Anterior cingulate cortex (tissue), 58 donors: ENCODE results near the gene FAM9C.
A peak's percentile ranks its signal among the peaks of the same experiment; 100 is the strongest.

ENCODE experiments used
- DNase-seq, 58 donors: peaks; one replicate each; lab custom pipeline; 2025; lab: John Stamatoyannopoulos, UW

Gene FAM9C

DNA sequence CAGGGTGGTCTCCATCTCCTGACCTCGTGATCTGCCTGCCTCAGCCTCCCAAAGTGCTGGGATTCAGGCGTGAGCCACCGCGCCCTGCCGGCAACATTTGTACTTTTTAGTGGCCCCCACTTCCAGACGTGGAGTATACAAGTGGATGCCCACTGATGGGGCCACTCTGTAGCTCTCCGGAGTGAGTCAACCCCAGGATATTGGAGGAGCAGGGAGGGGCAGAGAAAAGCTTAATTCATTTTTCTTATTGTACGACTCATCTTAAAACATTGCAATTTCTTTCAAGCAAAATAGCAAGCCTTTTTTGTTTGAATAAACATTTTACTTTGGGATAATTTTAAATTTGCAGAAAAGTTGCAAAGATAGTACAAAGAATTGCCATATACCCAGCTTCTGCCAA, 34.6 kb downstream of the FAM9C start:
- DNase-seq = no peak

DNA sequence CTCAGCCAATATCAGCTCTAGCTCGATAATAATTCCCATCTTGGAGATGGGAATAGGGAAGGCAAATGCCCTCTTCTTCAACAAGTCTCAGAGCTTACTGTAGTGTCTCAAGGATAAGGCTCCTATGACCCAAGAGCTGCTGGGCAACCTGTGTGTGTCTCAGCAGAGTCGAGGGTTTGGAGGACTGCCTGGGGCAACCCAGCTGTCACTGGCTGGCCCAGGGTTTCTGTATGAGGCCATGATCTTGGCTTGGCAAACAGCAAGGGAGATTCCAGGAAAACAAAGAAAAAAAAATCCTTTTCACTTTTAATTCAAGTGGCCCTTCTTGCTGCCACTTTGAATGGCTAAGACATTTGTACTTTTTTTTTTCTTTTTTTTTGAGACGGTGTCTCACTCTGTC, 35.1 kb downstream of the FAM9C start:
- peak in 1 of 58 donors; percentile 3 for DNase-seq

DNA sequence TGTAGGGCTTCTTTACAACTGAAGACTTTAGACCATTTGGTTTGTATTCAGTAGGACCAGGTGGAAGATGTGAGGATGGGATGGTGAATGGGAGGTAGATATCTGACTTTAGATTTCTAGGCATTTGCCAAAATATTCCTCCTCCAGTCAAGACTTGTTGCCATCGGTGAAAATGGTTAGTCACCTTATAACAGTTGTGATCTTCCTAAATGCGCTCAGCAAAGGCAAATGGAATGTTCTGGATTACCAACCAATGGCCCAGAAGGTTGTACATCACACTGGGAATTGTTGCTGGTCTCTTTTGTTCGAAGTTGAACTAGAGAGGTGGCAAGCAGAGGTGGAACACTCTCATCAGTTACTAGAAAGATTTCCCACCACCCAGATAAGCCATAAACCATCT, 35.6 kb downstream of the FAM9C start:
- DNase-seq = no peak

DNA sequence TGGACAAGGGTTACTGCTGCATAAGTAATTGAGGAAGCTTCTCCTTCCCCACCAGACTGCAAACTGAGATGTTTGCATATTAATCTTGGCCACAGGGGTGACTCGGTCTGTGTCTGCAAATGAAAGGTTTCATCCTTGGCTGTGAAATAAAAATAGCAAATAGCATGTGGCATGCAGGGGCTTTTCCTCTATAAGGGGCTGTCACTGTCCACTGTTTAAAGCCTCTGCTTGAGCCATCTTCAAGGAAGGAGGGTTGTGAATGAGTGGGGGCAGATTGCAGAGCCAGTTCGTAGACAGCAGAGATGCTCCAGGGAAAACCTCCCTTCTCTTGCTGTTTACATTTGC, 36.3 kb downstream of the FAM9C start:
- no peak for DNase-seq

DNA sequence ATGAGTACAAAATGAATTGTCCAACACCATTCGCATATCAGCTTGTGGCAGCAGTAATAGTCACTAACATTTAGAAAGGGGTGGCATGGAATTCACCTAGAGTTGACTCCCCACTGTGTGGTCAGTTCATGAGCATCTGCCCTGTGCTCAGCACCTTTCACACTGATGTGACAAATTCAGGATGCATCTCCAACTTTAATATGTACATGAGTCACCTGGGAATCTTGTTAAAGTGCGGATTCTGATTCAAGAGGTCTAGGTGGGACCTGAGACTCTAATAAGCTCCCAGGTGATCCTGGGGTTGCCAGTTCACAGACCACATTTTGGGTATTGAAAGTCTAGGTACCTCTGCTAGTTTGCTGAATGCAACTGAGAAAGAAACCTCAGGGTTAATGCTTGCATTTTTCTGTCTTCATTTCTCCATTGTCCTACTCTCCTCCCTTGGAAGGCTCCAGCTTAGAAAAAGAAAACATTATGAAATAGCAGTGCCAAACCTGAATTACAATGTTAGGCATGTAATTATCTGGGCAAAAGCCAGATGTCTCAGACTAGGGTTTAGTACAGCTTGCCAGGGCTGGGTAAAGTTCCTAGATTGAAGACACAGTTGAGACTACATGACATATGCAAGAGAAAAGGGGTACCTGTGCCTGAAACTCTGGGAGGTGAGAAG, 36.8 kb downstream of the FAM9C start:
- DNase-seq = no peak

DNA sequence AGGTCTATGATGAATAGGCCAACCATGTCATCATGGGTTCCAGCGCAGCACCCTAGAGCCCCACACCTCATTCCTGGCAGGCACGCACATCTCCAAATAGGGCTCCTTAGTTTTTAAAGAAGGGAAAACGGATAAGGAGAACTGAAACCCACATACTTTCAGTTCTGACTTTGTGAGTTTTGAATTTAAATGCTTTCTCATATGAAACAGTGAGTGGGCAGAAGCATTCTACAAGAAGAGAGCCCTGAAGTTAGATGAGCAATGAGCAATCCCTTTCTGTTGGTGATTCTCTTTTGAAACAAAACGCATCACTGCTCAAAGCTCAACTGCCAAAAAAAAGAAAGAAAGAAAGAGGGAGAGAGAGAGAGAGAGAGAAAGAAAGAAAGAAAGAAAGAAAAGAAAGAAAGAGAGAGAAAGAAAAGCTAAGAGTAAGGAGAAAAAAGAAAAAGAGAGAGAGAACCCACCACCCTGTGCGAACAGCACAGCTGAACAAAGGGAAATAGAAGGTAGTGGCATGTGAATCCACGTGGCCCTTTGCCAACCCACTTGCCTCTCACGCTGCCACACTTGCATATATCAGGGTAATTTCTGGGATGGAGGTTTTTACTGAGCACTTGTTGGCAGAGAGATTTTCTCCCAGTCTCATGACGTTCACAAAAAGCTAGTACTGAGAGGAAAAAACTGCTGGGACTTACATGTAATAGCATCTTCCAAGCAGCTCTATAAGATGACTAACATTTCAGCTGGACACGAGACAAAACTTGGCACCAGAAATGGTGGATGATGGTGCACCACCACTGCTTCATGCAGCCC, 38.6 kb downstream of the FAM9C start:
- DNase-seq = peak in 11 of 58 donors; percentile 0 to 50 (median 8)

DNA sequence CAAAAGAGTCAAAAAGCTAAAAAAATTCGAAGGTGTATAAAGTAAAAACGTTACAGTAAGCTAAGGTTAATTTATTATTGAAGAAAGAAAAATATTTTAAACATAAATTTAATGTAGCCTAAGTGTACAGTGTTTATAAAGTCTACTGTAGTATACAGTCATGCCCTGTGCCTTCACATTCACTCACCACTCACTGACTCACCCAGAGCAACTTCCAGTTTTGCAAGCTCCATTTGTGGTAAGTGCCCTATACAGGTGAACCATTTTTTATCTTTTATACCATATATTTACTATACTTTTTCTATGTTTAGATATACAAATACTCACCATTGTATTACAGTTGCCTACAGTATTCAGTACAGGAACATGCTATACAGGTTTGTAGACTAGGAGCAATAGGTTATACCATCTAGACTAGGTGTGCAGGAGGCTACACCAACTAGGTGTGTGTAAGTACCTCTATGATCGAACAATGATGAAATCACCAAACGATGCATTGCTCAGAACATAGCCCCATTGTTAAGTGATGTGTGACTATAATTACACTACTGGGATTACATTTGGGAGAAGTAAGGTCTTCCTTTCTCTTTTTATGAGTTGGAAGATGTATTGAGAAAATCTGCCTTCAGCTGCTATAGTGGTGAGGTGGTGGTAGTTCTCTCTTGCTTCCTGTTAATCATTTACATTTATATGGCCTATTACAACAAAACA, 42.3 kb downstream of the FAM9C start:
- no peak for DNase-seq

DNA sequence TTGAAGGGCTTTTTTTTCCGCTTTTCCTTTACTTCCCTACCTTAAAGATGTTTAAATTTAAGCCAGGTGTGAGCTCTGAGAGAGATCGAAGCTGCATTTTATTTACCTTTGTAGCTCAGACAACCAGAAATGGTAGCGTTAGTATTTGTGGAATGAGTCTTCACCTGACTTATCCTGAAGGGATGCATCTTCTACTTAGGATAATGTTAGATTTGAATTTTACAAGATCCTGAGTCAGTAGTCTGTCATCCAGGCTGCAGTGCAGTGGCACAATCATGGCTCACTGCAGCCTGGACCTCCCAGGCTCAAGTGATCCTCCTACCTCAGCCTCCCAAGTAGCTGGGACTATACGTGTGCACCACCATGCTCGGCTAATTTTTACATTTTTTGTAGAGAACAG, 43.3 kb downstream of the FAM9C start:
- no peak for DNase-seq

DNA sequence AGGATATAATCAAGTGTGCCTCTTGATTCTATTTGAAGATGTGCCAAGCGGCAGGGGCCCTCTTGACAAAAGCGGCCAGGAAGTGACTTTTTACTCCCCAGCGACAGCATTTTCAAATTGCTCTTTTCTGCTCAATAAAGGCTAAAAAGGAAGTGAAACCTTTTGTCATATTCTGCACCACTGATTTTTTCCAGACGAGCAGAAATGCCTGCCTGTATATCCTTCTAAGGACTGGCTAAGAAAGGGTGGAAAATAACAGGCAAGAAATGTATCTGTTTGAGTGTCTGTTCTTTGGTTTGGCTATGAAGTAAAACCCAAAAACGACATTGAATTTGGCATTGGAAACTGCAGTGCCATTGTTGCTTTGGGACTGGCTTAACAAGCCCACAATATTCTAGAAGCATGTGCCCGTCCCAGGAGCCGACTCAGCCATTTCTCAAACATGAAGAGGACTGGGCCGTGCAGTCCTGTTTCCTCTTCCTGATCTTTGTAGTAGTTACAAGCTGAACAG, 44.1 kb downstream of the FAM9C start:
- peak in 13 of 58 donors; percentile 0 to 22 (median 5) for DNase-seq

DNA sequence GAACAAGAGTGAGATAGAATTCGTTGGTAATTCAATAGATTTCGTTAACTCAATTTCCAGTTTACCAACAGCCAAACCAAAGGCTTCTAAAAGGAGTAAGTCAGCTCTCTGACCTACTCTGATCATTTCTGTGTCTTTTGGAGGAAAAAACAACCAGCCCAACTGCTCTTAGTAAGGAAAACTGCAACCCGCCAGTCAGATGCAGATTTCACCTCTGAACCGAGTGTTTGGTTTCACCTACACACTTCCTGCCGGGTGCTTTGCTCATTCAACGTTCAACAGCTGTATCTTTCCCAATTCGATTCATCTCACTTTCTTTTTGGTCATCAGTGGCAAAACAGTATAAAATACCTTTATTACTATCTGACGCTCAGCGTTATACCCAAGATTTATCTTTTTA, 45.0 kb downstream of the FAM9C start:
- no peak for DNase-seq

DNA sequence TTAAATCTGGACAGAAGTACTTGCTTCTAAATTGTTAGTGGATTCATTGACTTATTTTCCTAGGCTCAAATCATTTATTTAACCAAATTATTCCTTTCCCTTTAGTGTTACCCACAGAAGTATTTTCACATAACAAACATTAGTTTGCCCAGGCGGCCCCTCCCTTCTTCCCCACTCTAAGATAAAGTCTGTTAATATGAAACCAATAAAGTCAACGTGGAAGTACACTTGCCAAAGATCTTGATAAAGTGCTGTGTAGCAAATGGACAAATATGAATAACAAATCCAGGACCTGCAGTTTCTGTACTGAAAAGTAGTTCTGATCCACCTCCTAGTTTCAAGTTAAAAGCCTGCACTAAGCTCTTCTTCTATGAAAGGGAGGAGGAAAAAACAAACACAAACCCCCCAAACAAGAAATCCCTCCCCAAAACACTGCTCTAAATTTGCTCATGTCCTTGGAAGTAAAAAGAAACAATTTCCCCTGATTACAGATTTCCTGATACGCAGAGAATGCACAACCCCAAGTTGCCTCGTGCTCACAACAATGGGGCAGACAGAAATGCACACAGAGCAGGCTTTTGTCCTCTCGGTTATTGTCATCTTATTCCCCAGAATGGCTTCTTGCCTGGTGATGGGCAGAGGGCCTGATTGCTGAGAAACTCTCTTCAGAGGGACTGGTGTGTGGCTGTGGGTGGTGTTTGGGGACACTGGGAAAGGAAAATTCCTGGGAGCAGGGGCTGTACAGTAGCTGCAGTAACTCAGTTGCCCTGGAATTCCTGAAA, 46.3 kb downstream of the FAM9C start:
- DNase-seq = peak in 46 of 58 donors; percentile 1 to 84 (median 32)

DNA sequence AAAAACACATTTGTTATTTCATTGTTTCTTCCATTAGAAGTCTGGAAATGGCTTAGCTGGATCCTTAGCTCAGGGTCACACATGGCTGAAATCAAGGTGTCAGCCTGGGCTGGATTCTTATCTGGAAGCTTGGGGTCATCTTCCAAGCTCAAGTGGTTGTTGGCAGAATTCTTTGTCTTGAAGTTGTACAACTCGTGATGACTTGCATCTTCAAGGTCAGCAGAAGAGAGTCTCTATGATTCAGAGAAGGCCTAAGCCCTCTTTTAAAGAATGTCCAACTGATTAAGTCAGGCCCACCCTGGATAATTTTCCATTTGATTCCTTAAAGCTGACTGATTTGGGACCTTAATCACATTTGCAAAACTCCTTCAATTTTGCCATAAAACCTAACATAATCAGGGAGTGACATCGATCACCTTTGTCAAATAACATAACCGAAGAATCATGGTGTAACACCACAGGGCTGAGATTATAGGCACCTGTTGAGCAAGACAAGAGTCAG, 47.4 kb downstream of the FAM9C start:
- no peak for DNase-seq

DNA sequence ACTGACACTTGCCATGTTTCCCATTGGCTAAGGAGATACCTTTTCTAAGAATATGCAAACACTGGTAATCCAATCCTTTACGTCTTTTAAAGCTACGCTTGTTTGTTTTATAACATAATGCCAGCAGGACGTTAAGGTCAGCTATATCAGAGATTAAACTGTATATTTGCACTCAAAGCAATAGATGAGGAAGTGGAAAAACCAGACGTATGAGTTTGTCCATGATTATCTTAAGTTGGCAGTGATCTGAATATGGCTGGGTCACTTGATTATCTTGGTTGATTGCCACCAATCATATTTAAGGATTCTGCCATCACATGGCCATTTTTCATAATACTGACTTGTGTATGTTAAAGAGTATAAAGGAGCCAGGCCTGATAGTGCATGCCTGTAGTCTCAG, 50.1 kb downstream of the FAM9C start:
- DNase-seq = no peak

DNA sequence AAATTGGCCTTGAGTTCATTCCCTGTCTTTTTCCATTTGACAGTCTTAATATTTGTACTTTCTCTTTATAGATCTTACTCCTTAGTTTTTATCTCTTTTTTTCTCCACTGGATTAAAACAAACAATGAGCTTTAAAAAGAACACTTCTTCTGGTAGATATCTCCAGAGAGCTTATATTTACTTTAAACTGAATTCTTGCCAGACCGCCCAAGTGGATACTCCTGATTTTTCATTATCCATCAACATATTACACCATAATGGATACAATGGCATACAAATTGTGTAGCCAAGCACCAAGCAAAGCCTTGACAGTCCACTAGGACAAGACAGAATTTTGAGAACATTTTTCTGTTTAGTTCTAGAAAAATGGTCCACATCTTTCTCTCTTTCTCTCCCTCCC, 50.6 kb downstream of the FAM9C start:
- no peak for DNase-seq

DNA sequence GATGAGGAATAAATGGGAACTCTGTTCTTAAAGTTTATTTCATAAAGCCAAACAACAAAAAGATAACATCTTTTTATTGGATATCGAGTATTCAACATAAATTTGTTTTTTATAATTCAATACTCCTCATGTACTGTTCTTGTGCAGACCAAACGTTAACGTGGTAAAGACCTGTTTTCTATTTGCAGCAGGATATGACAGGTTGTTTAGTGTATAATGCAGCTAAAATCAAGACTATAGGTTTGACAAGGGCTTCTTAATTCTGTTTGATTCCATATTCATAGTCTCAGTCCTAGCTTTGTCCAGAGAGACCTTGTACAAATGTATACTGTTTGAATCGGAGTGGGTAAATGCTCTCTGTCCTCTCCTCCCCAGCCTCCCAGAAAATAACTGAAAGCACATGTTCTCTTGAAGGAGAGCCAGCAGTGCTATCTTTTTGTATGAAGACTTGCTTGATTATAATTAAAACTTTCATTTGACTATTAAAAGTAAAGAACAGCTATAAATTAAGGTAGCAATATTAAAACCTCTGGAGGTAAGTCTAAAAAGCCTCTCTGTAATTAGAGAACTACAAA, 51.8 kb downstream of the FAM9C start:
- no peak for DNase-seq

DNA sequence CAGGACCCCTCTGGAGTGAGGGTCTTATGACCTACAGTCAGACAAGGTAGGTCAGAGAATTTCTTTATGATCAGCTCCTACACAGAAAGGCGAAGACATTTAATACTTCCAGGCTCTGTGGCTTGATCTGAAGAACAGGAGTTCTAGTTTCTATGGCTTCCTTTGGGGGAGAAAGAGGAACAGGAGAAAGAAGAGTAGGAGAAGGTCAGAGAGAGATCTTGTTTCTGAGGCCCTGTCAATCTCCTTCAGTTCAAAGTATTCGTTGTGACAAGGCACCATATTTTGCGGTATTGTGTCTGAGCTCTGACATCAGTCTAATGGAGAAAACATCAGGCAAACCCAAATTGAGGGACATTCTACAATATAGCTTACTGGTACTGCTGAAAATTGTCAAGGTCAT, 52.8 kb downstream of the FAM9C start:
- no peak for DNase-seq

DNA sequence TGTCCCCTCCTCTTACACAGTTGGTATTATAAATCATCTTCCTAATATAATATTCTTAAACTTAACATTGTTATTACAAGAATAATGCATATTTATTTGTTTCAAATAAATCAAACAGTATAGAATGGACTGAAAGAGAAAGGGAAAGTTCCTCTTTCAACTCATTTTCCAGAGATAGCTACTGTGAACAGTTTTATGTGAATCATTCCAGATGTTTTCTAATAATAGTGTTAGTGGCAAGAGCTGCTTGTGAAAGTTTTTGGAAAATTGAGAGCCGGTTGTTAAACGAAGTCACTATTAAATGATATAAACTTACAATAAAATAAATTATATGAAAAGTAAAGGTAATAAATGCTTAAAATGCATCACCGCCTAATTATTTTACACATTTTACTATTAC, 55.0 kb downstream of the FAM9C start:
- no peak for DNase-seq

DNA sequence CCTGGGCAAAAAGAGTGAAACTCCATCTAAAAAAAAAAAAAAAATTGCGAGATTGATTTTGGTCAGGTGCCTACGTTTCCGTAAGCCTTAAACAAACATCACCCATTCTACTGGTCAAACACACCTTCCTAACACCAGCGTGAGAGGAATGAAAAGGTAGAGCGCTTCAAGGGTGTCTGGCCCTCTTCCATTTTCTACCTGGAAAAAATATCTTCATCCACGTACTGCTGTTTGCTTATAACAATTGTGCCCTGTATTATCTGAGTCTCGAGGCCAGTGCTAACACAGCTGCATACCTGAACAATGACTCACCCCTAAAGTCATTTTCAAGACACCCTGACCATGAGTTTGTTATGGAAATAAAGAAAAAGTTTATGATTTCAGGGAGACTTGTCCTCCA, 55.6 kb downstream of the FAM9C start:
- DNase-seq = no peak

DNA sequence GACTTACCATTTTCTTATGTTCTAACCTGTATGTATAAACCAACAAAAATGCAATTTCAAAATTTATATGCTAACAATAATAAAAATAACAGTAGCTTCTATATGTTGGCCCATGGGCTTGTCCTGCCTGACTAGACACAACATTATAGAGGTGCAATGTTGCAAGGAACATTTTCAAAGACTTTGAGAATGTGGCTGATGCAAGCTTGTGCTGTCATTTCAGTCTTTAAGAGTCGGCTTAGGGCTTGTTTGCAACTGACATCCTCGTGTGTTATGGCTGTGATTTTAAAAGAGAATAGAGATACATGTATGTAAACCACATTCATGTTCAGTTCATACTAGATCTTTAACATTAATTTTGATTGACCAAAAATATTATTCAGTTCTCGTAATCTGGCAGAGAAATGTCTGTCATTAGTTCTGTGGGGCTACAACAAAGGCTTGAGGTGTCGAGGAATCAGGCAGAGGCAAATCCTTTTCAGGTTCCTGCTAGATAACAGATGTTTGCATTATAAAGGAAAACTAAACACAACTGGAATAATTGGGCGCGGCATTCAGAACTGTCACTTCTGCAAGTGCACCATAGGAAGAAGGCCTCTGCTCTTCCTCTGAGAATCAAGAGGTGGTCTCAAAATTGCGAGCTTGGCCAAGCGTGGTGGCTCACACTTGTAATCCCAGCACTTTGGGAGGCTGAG, 56.4 kb downstream of the FAM9C start:
- no peak for DNase-seq
